ENCODE data around the gene EVC.

EVC gene

DNA sequence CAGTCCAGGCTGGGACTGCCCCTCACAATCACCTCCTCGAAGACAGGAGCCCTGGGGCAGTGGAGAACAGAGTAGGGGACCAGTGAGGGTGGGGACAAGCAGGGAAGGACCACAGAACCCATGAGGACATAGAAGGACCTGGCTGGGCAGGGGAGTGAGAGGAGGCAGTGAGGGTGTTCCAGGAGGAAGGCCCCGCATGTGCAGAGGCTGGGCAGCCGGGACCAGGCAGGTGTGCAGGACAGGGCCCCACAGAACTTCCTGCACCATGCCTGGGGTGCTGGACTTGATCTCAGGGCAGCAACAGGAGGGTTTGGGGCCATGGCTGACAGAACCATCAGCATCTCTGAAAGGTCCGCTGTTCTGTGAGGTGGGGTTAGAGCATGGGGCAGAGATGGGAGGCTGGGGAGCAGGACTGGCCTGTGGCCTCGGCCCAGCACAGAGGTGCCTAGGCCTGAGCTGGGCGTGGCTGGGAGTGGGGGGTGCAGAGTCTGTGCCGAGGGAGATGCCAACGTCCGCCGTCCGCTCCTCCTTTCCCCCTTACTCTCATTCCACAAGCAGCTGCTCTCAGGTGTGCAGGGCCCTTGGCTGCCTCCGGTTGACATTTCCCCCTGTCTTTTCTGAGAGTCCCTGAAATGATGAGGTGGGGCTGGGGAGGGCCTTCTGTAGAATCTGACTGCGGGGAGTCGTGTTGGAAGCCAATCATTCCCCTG, 40.8 kb downstream of the EVC start:
- no peak for TF ChIP-seq CREB1 (IDR thresholded peaks at IDR 0.05; ENCODE audit: low read depth)
- TF ChIP-seq TAF1 (IDR thresholded peaks at IDR 0.05; ENCODE audit: low read depth), result no peak
- TF ChIP-seq, protein P1, sequence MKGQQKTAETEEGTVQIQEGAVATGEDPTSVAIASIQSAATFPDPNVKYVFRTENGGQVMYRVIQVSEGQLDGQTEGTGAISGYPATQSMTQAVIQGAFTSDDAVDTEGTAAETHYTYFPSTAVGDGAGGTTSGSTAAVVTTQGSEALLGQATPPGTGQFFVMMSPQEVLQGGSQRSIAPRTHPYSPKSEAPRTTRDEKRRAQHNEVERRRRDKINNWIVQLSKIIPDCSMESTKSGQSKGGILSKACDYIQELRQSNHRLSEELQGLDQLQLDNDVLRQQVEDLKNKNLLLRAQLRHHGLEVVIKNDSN (IDR thresholded peaks at IDR 0.05), result no peak
- TF ChIP-seq, protein P2, sequence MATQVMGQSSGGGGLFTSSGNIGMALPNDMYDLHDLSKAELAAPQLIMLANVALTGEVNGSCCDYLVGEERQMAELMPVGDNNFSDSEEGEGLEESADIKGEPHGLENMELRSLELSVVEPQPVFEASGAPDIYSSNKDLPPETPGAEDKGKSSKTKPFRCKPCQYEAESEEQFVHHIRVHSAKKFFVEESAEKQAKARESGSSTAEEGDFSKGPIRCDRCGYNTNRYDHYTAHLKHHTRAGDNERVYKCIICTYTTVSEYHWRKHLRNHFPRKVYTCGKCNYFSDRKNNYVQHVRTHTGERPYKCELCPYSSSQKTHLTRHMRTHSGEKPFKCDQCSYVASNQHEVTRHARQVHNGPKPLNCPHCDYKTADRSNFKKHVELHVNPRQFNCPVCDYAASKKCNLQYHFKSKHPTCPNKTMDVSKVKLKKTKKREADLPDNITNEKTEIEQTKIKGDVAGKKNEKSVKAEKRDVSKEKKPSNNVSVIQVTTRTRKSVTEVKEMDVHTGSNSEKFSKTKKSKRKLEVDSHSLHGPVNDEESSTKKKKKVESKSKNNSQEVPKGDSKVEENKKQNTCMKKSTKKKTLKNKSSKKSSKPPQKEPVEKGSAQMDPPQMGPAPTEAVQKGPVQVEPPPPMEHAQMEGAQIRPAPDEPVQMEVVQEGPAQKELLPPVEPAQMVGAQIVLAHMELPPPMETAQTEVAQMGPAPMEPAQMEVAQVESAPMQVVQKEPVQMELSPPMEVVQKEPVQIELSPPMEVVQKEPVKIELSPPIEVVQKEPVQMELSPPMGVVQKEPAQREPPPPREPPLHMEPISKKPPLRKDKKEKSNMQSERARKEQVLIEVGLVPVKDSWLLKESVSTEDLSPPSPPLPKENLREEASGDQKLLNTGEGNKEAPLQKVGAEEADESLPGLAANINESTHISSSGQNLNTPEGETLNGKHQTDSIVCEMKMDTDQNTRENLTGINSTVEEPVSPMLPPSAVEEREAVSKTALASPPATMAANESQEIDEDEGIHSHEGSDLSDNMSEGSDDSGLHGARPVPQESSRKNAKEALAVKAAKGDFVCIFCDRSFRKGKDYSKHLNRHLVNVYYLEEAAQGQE (IDR thresholded peaks at IDR 0.05; ENCODE audit: low read depth), result no peak
- TF ChIP-seq NFIC (IDR thresholded peaks at IDR 0.05), result no peak
- no peak for TF ChIP-seq CEBPB (IDR thresholded peaks at IDR 0.05)
- no peak for TF ChIP-seq RAD21 (IDR thresholded peaks at IDR 0.05; ENCODE audit: low read depth)
- no peak for TF ChIP-seq EGR1 (IDR thresholded peaks at IDR 0.05)
- TF ChIP-seq ZBTB7A (IDR thresholded peaks at IDR 0.05; ENCODE audit: low read depth), result no peak
- no peak for TF ChIP-seq TCF12 (IDR thresholded peaks at IDR 0.05; ENCODE audit: low read depth)
- TF ChIP-seq FOXM1 (IDR thresholded peaks at IDR 0.05; ENCODE audit: borderline replicate concordance, low read depth), result no peak
- no peak for TF ChIP-seq EP300 (IDR thresholded peaks at IDR 0.05; ENCODE audit: borderline replicate concordance)
- no peak for TF ChIP-seq TEAD4 (IDR thresholded peaks at IDR 0.05)
- TF ChIP-seq YY1 (IDR thresholded peaks at IDR 0.05; ENCODE audit: low read depth), result no peak
- no peak for TF ChIP-seq MAX (IDR thresholded peaks at IDR 0.05)

DNA sequence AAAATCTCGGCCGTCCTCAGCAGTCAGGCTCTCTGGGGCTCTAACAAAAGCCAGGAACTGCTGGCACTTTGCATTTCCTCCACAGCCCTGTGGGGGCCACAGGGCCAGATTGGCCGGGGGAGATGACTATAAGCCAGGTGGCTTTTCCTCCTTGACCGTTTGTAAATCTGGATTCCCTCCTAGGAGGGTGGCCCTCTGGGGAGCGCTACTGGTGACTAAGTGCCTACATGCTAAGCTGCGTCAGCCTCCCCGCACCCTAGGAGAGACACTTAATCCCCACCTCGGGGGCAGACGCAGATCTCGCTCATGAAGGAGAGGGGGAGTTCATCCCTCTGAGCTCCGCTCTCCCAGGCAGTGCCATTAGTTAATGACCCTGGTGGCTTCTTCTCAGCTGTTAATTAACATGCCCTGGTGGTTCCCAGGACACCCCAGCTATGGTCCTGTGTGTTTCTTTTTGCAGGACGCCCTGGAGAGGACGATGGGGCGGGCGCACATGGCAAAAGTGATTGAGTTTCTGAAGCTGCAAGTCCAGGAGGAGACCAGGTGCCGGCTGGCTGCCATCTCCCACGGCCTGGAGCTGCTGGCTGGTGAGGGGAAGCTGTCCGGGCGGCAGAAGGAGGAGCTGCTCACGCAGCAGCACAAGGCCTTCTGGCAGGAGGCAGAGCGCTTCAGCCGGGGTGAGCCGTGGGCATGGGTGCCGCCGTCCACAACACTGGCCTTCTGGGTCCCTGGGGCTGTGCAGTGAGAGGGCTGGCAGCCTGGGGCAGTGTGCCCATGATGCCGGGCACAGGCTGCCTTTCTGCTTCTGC, 41.6 kb downstream of the EVC start:
- TF ChIP-seq, protein P2 (IDR thresholded peaks at IDR 0.05; ENCODE audit: low read depth), result no peak
- TF ChIP-seq TEAD4 (IDR thresholded peaks at IDR 0.05), result no peak
- no peak for TF ChIP-seq FOXM1 (IDR thresholded peaks at IDR 0.05; ENCODE audit: borderline replicate concordance, low read depth)
- TF ChIP-seq, protein P1 (IDR thresholded peaks at IDR 0.05), result no peak
- no peak for TF ChIP-seq NFIC (IDR thresholded peaks at IDR 0.05)
- no peak for TF ChIP-seq EP300 (IDR thresholded peaks at IDR 0.05; ENCODE audit: borderline replicate concordance)

- TF ChIP-seq CEBPB (IDR thresholded peaks at IDR 0.05) (no peak), TEAD4 (IDR thresholded peaks at IDR 0.05) (no peak), MAX (IDR thresholded peaks at IDR 0.05) (no peak), NFIC (IDR thresholded peaks at IDR 0.05) (no peak), FOXM1 (IDR thresholded peaks at IDR 0.05; ENCODE audit: borderline replicate concordance, low read depth) (no peak), EP300 (IDR thresholded peaks at IDR 0.05; ENCODE audit: borderline replicate concordance) (no peak), ZBTB7A (IDR thresholded peaks at IDR 0.05; ENCODE audit: low read depth) (no peak), TCF12 (IDR thresholded peaks at IDR 0.05; ENCODE audit: low read depth) (no peak), EGR1 (IDR thresholded peaks at IDR 0.05) (no peak), TAF1 (IDR thresholded peaks at IDR 0.05; ENCODE audit: low read depth) (no peak), YY1 (IDR thresholded peaks at IDR 0.05; ENCODE audit: low read depth) (no peak), CREB1 (IDR thresholded peaks at IDR 0.05; ENCODE audit: low read depth) (no peak), RAD21 (IDR thresholded peaks at IDR 0.05; ENCODE audit: low read depth) (no peak)
- TF ChIP-seq, protein P1 (IDR thresholded peaks at IDR 0.05), result no peak
- TF ChIP-seq, protein P2 (IDR thresholded peaks at IDR 0.05; ENCODE audit: low read depth), result no peak
Observed at GRCh38 chr4:5753366-5753765, 42.4 kb downstream of the EVC start.
